PFSK-1 (cell line): ENCODE measurements around the gene ABLIM2.

ENCODE experiments used
- FOXP2 ChIP-seq: optimal IDR thresholded peaks from 2 replicates; pipeline ENCODE3; 2011; ENCODE audit warnings: borderline replicate concordance, control low read depth, inconsistent platforms; ENCODE audit not compliant: insufficient read depth; ENCODE audit errors: extremely low read length, extremely low read depth
- POLR2AphosphoS5 ChIP-seq: IDR thresholded peaks from 2 replicates; pipeline ENCODE4 v1.6.1; 2012; ENCODE audit warnings: low read depth, mild to moderate bottlenecking, control low read depth, low read length, moderate library complexity
- SIN3A ChIP-seq: IDR thresholded peaks from 2 replicates; pipeline ENCODE4 v1.6.1; 2012; ENCODE audit warnings: mild to moderate bottlenecking, low read length, moderate library complexity, borderline replicate concordance; ENCODE audit not compliant: insufficient read depth
- TAF1 ChIP-seq: IDR thresholded peaks from 2 replicates; pipeline ENCODE4 v1.6.1; 2012; ENCODE audit warnings: low read length, control low read depth, borderline replicate concordance; ENCODE audit not compliant: insufficient read depth
- TF ChIP-seq, protein P1 (sequence below), 2 experiments: IDR thresholded peaks; 2 replicates each; pipeline versions ENCODE4 v1.6.1 to v1.8.0; 2011 to 2012; ENCODE audit warnings: low read depth in 2 of 2, low read length in 2 of 2, control low read depth in 1 of 2, inconsistent platforms in 1 of 2, mild to moderate bottlenecking in 1 of 2, moderate library complexity in 1 of 2; ENCODE audit not compliant: insufficient read depth in 1 of 2

DNA sequence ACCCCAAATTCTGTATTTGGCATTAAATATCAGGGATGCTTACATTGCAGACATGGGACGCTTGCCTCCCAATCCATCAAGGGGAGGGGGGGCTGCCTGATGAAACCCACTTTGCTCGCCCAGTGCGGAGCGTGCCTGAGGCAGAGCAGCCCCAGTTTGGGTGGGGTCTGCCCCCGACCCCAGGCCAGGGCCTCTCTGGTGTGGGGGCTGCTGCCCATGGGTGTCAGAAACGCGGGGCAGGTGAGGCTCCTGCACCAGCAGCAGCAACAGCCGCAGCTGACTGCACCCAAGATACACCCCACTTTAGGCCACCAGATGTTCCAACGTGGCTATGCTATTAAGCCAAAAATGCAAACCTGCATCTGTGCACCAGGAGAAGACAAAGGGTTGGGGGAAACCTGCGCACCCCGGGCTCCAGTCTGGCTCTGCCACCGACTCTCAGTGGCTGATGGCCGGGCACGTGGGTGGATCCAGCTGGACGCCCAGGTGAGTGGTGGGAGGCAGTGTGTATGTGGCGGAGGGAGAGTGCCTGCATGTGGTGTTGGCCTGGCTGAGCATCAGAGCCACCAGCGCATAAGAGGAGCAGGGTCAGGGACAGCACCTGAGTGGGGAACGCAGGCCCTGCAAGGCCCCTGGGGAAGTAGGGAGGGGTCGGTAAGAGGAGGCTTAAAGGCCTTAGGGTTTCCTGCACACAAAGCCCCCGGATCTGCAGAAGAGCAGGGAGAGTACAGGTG is 86.2 kb downstream of the ABLIM2 start:
- TF ChIP-seq, protein P1, sequence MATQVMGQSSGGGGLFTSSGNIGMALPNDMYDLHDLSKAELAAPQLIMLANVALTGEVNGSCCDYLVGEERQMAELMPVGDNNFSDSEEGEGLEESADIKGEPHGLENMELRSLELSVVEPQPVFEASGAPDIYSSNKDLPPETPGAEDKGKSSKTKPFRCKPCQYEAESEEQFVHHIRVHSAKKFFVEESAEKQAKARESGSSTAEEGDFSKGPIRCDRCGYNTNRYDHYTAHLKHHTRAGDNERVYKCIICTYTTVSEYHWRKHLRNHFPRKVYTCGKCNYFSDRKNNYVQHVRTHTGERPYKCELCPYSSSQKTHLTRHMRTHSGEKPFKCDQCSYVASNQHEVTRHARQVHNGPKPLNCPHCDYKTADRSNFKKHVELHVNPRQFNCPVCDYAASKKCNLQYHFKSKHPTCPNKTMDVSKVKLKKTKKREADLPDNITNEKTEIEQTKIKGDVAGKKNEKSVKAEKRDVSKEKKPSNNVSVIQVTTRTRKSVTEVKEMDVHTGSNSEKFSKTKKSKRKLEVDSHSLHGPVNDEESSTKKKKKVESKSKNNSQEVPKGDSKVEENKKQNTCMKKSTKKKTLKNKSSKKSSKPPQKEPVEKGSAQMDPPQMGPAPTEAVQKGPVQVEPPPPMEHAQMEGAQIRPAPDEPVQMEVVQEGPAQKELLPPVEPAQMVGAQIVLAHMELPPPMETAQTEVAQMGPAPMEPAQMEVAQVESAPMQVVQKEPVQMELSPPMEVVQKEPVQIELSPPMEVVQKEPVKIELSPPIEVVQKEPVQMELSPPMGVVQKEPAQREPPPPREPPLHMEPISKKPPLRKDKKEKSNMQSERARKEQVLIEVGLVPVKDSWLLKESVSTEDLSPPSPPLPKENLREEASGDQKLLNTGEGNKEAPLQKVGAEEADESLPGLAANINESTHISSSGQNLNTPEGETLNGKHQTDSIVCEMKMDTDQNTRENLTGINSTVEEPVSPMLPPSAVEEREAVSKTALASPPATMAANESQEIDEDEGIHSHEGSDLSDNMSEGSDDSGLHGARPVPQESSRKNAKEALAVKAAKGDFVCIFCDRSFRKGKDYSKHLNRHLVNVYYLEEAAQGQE (IDR thresholded peaks at IDR 0.05; ENCODE audit: insufficient read depth in 1 of 2, low read depth in 2 of 2, low read length in 2 of 2) = no peak
- TF ChIP-seq POLR2AphosphoS5 (no peak), SIN3A (no peak), TAF1 (no peak), FOXP2 (no peak)
